ENCODE measurements around the gene DELE1. TPM values are rescaled to one million over a fixed set of nuclear protein-coding genes. Genes with fewer than 3 reads are reported as not detected.
A peak's percentile ranks its signal among the peaks of the same experiment; 100 is the strongest.

Gene DELE1
- total RNA-seq, 1 experiment from 2014 or later = 35.1 TPM

GRCh38 chr5:141966275-141966962 lies 42.7 kb downstream of the DELE1 start:
- no peak overlapping the region for H3K4me3 ChIP-seq (ENCODE audit: low read depth, low read length, poor library complexity, severe bottlenecking)
- no TSS peak for BruUV-seq (replicated peaks)
- TF ChIP-seq CTCF (conservative IDR thresholded peaks at IDR 0.05; ENCODE audit: low read depth, low read length) (no peak), EZH2 (IDR thresholded peaks at IDR 0.05; ENCODE audit: borderline replicate concordance, low read depth, low read length, poor library complexity, severe bottlenecking) (no peak)
- CTCF ChIA-PET = no interaction called here
- peaks cover 21% of the 10 kb centered on the region for H3K4me1 ChIP-seq (ENCODE audit: insufficient read depth, low read length, poor library complexity, severe bottlenecking)
- no peak overlapping the region for H3K27ac ChIP-seq (ENCODE audit: low read depth, low read length, poor library complexity, severe bottlenecking)
- DNase-seq (ENCODE audit: low spot score) = no peak
- intact Hi-C loops (cut with micrococcal nuclease; ENCODE audit: unreplicated experiment) = no loop called here
- peaks cover 7% of the 10 kb centered on the region for H3K36me3 ChIP-seq (ENCODE audit: insufficient read depth, low read length, poor library complexity, severe bottlenecking)
- no peaks in the 10 kb centered on the region for H3K9me3 ChIP-seq (ENCODE audit: low read depth, low read length, poor library complexity, severe bottlenecking)
- POLR2A ChIA-PET (ENCODE audit: low non-redundant PET) = no interaction called here
- H3K27me3 ChIP-seq (replicated peaks; ENCODE audit: insufficient read depth, low read depth, low read length, poor library complexity) = no peaks in the 10 kb centered on the region

- CTCF ChIA-PET = no interaction called here
- Histone ChIP-seq H3K27me3 (replicated peaks; ENCODE audit: insufficient read depth, low read depth, low read length, poor library complexity) (no peaks in the 10 kb centered on the region), H3K4me1 (ENCODE audit: insufficient read depth, low read length, poor library complexity, severe bottlenecking) (peaks cover 21% of the 10 kb centered on the region), H3K27ac (ENCODE audit: low read depth, low read length, poor library complexity, severe bottlenecking) (no peak overlapping the region), H3K9me3 (ENCODE audit: low read depth, low read length, poor library complexity, severe bottlenecking) (no peaks in the 10 kb centered on the region), H3K36me3 (ENCODE audit: insufficient read depth, low read length, poor library complexity, severe bottlenecking) (peaks cover 7% of the 10 kb centered on the region), H3K4me3 (ENCODE audit: low read depth, low read length, poor library complexity, severe bottlenecking) (no peak overlapping the region)
- no peak for DNase-seq (ENCODE audit: low spot score)
- intact Hi-C loops (cut with micrococcal nuclease; ENCODE audit: unreplicated experiment) = no loop called here
- no TSS peak for BruUV-seq (replicated peaks)
- TF ChIP-seq EZH2 (IDR thresholded peaks at IDR 0.05; ENCODE audit: borderline replicate concordance, low read depth, low read length, poor library complexity, severe bottlenecking) (no peak), CTCF (conservative IDR thresholded peaks at IDR 0.05; ENCODE audit: low read depth, low read length) (no peak)
- POLR2A ChIA-PET (ENCODE audit: low non-redundant PET) = no interaction called here
These were observed 43.3 kb downstream of the DELE1 start for GRCh38 chr5:141966963-141967333.

GRCh38 chr5:141968914-141969608 lies 45.4 kb downstream of the DELE1 start, which contains the start of gene RNF14:
Gene RNF14, plus strand, starts transcription at chr5:141969105. Its CDS starts 4,484 bp downstream, at chr5:141973589.
- H3K36me3 ChIP-seq (ENCODE audit: insufficient read depth, low read length, poor library complexity, severe bottlenecking) = peaks cover 14% of the 10 kb centered on the region
- intact Hi-C loops (cut with micrococcal nuclease; ENCODE audit: unreplicated experiment) = loop anchor here (2.0 kb wide), 1 partner anchor 276 kb away; no protein-coding TSS in a partner anchor
- H3K4me3 ChIP-seq (ENCODE audit: low read depth, low read length, poor library complexity, severe bottlenecking) = peak within 1 kb of the TSS; percentile 86
- H3K27me3 ChIP-seq (replicated peaks; ENCODE audit: insufficient read depth, low read depth, low read length, poor library complexity) = no peaks in the 10 kb centered on the region
- peak; percentile 95 for DNase-seq (ENCODE audit: low spot score)
- peak within 1 kb of the TSS; percentile 87 for H3K27ac ChIP-seq (ENCODE audit: low read depth, low read length, poor library complexity, severe bottlenecking)
- TF ChIP-seq CTCF (conservative IDR thresholded peaks at IDR 0.05; ENCODE audit: low read depth, low read length) = peak; percentile 94
- TF ChIP-seq EZH2 (IDR thresholded peaks at IDR 0.05; ENCODE audit: borderline replicate concordance, low read depth, low read length, poor library complexity, severe bottlenecking) = no peak
- H3K4me1 ChIP-seq (ENCODE audit: insufficient read depth, low read length, poor library complexity, severe bottlenecking) = peaks cover 13% of the 10 kb centered on the region
- no peaks in the 10 kb centered on the region for H3K9me3 ChIP-seq (ENCODE audit: low read depth, low read length, poor library complexity, severe bottlenecking)
- TSS peak; percentile 60 for BruUV-seq (replicated peaks)
- ChIA-PET CTCF (interaction anchor here (0.6 to 2.1 kb wide), 5 partner anchors 8 to 287 kb away, joined by 3 to 21 read pairs (median 6); partner anchors contain the start of genes ARAP3 and PCDH1), POLR2A (ENCODE audit: low non-redundant PET) (no interaction called here)
